Gastroesophageal sphincter (tissue), 4 donors: ENCODE results near the gene HTN3. TPM values are rescaled to one million over a fixed set of nuclear protein-coding genes. Genes with fewer than 3 reads are reported as not detected.
"Not testable (repeated sequence)": the region's sequence is repeated elsewhere in the genome, so short reads cannot be mapped to it uniquely, and the experiment has no call there.

ENCODE experiments used
- ATAC-seq: fragments of 150-250 bp; one replicate; pipeline ENCODE4 v1.9.1; 2016; ENCODE audit warnings: mild to moderate bottlenecking, moderate library complexity
- H3K27ac ChIP-seq, 4 donors: fragments of 200-600 bp; sonication (generic) in 3 of 4; 1 replicate in 3 of 4; 2 replicates in 1 of 4; pipeline ENCODE4 v1.5.1; 2016 to 2019
- H3K27me3 ChIP-seq: fragments of 200-600 bp; sonication (generic); one replicate; pipeline ENCODE4 v1.5.1; 2019
- H3K36me3 ChIP-seq, 2 donors: fragments of 200-600 bp; sonication (generic); one replicate each; pipeline ENCODE4 v1.5.1; 2019; ENCODE audit warnings: control low read depth in 1 of 2
- H3K4me1 ChIP-seq, 3 donors: fragments of 200-600 bp; sonication (generic); 1 replicate in 2 of 3; 2 replicates in 1 of 3; pipeline ENCODE4 v1.5.1; 2016 to 2019; ENCODE audit warnings: control low read depth in 2 of 3
- H3K4me3 ChIP-seq, 2 donors: fragments of 200-600 bp; sonication (generic); one replicate each; pipeline ENCODE4 v1.5.1; 2019; ENCODE audit warnings: mild to moderate bottlenecking in 1 of 2, moderate library complexity in 1 of 2
- H3K9me3 ChIP-seq, 3 donors: fragments of 200-600 bp; sonication (generic); one replicate each; pipeline ENCODE4 v1.5.1; 2017 to 2019; ENCODE audit warnings: control low read depth in 2 of 3
- EP300 ChIP-seq: sonication (generic); formaldehyde crosslinking; IDR thresholded peaks from one replicate; pipeline ENCODE4 v1.6.1; 2017; ENCODE audit warnings: antibody characterized with exemption, mild to moderate bottlenecking
- POLR2A ChIP-seq, 2 donors: fragments of 450-650 bp; IDR thresholded peaks; one replicate each; pipeline ENCODE4 v1.6.1; 2017; ENCODE audit warnings: antibody characterized with exemption in 2 of 2, mild to moderate bottlenecking in 2 of 2, moderate library complexity in 1 of 2
- POLR2AphosphoS5 ChIP-seq: sonication (generic); formaldehyde crosslinking; IDR thresholded peaks from one replicate; pipeline ENCODE4 v1.6.1; 2017; ENCODE audit warnings: antibody characterized with exemption
- WGBS, 2 donors: methylation state at CpG; one replicate each; pipeline ENCODE4 v1.1.5; 2018; ENCODE audit warnings: low coverage in 1 of 2; 5-methylcytosine and 5-hydroxymethylcytosine counted together
- total RNA-seq, 4 donors: library from RNA; depleted of rRNA; stranded (reverse); fragments of >200 nt; gene quantifications; one replicate each; pipeline ENCODE4 v1.1.0, GENCODE V29; 2016
- TF ChIP-seq, protein P1 (sequence below), 4 experiments: fragments of 200-600 bp in 2 of 4; fragments of 450-650 bp in 2 of 4; sonication (generic) in 1 of 4; IDR thresholded peaks; one replicate each; pipeline ENCODE4 v1.5.1; 2017 to 2019; ENCODE audit warnings: antibody characterized with exemption in 4 of 4, mild to moderate bottlenecking in 2 of 4, moderate library complexity in 2 of 4

The HTN3 gene
- total RNA-seq, 4 donors from 2014 or later = not detected

DNA sequence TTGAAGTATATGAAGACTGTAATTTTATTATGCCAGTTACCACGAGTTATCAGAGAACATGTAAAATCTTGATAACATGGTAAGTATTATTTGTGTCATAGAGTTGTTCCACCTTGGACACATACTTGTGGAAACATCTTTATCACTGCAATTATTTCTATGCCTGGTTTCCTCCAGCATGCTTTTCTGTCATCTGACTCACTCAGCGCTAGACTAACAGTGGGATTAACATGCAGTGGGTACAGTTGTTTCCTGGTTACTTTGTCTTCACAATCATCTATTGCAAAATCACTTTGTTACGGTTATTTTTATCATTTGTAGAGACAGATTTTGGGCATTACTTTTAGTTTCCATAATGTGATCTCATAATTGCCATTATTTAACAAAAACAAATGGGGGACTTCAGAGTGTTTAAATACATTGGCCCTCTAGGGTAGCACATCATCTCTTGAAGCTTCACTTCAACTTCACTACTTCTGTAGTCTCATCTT is 32.7 kb upstream of the HTN3 start, which contains the start of gene STATH:
Gene STATH (plus strand): TSS at position 441 of the 491 bp plus-strand sequence. CDS start 2,472 bp downstream, outside the sequence.
- TF ChIP-seq POLR2AphosphoS5 = no peak
- TF ChIP-seq EP300 = no peak
- TF ChIP-seq, protein P1, sequence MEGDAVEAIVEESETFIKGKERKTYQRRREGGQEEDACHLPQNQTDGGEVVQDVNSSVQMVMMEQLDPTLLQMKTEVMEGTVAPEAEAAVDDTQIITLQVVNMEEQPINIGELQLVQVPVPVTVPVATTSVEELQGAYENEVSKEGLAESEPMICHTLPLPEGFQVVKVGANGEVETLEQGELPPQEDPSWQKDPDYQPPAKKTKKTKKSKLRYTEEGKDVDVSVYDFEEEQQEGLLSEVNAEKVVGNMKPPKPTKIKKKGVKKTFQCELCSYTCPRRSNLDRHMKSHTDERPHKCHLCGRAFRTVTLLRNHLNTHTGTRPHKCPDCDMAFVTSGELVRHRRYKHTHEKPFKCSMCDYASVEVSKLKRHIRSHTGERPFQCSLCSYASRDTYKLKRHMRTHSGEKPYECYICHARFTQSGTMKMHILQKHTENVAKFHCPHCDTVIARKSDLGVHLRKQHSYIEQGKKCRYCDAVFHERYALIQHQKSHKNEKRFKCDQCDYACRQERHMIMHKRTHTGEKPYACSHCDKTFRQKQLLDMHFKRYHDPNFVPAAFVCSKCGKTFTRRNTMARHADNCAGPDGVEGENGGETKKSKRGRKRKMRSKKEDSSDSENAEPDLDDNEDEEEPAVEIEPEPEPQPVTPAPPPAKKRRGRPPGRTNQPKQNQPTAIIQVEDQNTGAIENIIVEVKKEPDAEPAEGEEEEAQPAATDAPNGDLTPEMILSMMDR (IDR thresholded peaks at IDR 0.05) = no peak
- no peak for TF ChIP-seq POLR2A (IDR thresholded peaks at IDR 0.05)
- no peaks in the 10 kb centered on the region for H3K9me3 ChIP-seq
- H3K27me3 ChIP-seq = no peaks in the 10 kb centered on the region
- no peak within 1 kb of the TSS for H3K4me3 ChIP-seq
- ATAC-seq = no peak
- H3K4me1 ChIP-seq = no peaks in the 10 kb centered on the region
- H3K27ac ChIP-seq = no peak within 1 kb of the TSS
- H3K36me3 ChIP-seq = no peaks in the 10 kb centered on the region
- WGBS, 2 donors = 62 to 68% methylated on average over 2 to 3 of the region's 3 CpGs

DNA sequence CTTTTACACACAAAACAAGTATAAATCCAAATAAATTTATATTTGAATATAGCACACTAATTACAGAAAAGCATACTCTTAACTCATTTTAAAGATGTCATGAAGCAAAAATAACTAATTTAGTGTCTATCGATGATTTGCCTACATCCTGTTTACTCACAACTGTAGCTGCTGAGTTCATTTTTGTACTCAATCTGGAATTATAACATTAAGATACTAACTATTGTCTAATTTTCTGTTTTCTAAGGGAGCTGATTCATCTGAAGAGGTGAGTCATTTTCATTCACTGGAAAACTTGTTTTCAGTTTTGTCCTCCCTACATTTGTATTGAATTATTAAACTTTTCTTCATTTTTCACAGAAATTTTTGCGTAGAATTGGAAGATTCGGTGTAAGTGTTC is 28.8 kb upstream of the HTN3 start:
- Histone ChIP-seq H3K27ac (no peak overlapping the region), H3K4me1 (no peaks in the 10 kb centered on the region), H3K36me3 (no peaks in the 10 kb centered on the region), H3K9me3 (no peaks in the 10 kb centered on the region), H3K27me3 (no peaks in the 10 kb centered on the region), H3K4me3 (no peak overlapping the region)
- 89 to 92% methylated on average over 3 of the region's 3 CpGs for WGBS, 2 donors
- no peak for ATAC-seq
- TF ChIP-seq POLR2AphosphoS5 (no peak), POLR2A (IDR thresholded peaks at IDR 0.05) (no peak), EP300 (no peak)
- TF ChIP-seq, protein P1 (IDR thresholded peaks at IDR 0.05) = no peak

DNA sequence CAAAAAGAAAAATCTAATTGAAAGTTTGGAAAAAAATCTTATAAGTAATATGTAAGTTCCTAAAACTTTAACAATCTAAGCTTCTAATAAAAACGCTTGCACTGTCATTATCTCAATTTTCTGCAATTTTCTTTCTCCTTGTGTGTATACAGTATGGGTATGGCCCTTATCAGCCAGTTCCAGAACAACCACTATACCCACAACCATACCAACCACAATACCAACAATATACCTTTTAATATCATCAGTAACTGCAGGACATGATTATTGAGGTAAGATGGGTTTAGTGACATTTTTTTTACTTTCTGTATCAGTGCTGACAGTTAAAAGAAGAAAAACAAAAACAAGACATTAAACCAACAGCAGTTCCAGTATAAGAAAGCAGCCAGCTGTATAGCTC is 27.5 kb upstream of the HTN3 start:
- H3K4me1 ChIP-seq = no peaks in the 10 kb centered on the region
- H3K27ac ChIP-seq = no peak overlapping the region
- no peak overlapping the region for H3K4me3 ChIP-seq
- H3K27me3 ChIP-seq = no peaks in the 10 kb centered on the region
- no peaks in the 10 kb centered on the region for H3K9me3 ChIP-seq
- ATAC-seq = no peak
- WGBS, 2 donors = 82 to 89% methylated on average over 1 of the region's 1 CpG
- H3K36me3 ChIP-seq = no peaks in the 10 kb centered on the region
- TF ChIP-seq EP300 = no peak
- TF ChIP-seq, protein P1 (IDR thresholded peaks at IDR 0.05) = no peak
- no peak for TF ChIP-seq POLR2A (IDR thresholded peaks at IDR 0.05)
- no peak for TF ChIP-seq POLR2AphosphoS5

DNA sequence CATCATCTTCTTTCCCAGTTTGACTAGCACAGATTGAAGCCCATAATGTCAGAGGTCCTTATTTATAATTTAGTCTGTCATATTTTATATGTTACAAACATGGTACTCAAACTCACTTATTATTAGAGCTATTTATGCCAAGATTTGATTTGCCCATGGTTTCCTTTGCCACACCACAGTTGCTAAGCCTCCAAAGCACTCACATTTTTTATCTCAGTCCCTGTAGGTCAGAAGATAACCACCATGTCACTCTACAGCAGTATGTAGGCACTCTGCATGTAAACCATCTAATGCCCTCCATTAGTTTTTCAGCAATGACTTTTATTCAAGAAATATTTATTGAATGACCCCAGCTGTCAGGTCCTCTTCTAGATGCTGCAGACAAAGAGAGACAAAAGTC is 25.8 kb upstream of the HTN3 start:
- TF ChIP-seq, protein P1 (IDR thresholded peaks at IDR 0.05) = no peak
- no peak for TF ChIP-seq POLR2AphosphoS5
- H3K9me3 ChIP-seq = no peaks in the 10 kb centered on the region
- no peak for ATAC-seq

DNA sequence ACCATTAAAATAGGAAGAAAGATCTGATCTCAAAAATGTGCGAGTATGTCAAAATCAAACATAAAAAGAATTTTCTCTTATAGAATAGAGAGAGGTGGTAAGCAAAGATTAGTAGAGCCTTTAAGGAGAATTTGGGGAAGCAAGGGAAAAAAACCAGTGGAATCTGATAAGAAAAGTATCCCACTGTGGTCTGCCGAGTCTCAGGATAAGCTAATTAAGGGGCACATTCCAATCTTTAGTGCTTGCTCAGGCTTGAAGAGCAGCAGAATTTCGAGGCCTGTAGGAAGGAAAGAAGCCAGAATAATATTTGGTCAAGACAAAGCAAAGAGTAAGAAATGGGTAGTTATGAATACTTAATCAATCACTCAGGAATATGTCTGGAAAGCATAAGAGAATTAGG is 19.5 kb upstream of the HTN3 start:
- no peaks in the 10 kb centered on the region for H3K9me3 ChIP-seq
- TF ChIP-seq POLR2A (IDR thresholded peaks at IDR 0.05) (no peak), EP300 (no peak), POLR2AphosphoS5 (no peak)
- TF ChIP-seq, protein P1 (IDR thresholded peaks at IDR 0.05) = no peak
- ATAC-seq = no peak
- H3K27ac ChIP-seq = no peak overlapping the region
- H3K36me3 ChIP-seq = no peaks in the 10 kb centered on the region
- H3K4me3 ChIP-seq = no peak overlapping the region
- no peaks in the 10 kb centered on the region for H3K27me3 ChIP-seq
- H3K4me1 ChIP-seq = no peaks in the 10 kb centered on the region
- WGBS, 2 donors = 54 to 71% methylated on average over 3 of the region's 3 CpGs

More for the DNA sequence above, 25.8 kb upstream of the HTN3 start:
- H3K36me3 ChIP-seq = no peaks in the 10 kb centered on the region
- H3K27ac ChIP-seq = no peak overlapping the region
- H3K4me3 ChIP-seq = no peak overlapping the region
- no peaks in the 10 kb centered on the region for H3K4me1 ChIP-seq
- H3K27me3 ChIP-seq = no peaks in the 10 kb centered on the region

DNA sequence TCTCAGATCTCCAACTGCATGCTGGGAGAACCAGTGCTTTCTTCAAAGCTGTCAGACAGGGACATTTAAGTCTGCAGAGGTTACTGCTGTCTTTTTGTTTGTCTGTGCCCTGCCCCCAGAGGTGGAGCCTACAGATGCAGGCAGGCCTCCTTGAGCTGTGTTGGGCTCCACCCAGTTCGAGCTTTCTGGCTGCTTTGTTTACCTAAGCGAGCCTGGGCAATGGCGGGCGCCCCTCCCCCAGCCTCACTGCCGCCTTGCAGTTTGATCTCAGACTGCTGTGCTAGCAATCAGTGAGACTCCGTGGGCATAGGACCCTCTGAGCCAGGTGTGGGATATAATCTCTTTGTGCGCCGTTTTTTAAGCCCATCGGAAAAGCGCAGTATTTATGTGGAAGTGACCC is 9.3 kb upstream of the HTN3 start:
- H3K4me1 ChIP-seq, H3K27me3 ChIP-seq, H3K36me3 ChIP-seq, H3K9me3 ChIP-seq, H3K27ac ChIP-seq, ATAC-seq, H3K4me3 ChIP-seq: not testable (repeated sequence)
- WGBS, 2 donors = no CpG with 5 or more reads among the region's 10 CpGs
